HEK293 (cell line): Measurements from ENCODE around the gene SKP2.

Experiments used
- CTCF ChIA-PET: fragments of 350-600 bp; formaldehyde crosslinking; extraction: SDS; loops from one replicate; lab custom pipeline; 2021; ENCODE audit warnings: antibody characterized with exemption; lab: Yijun Ruan, JAX
- POLR2A ChIA-PET: fragments of 300-600 bp; formaldehyde crosslinking; extraction: SDS; loops from one replicate; lab custom pipeline; 2020; ENCODE audit warnings: antibody characterized with exemption, inconsistent platforms; lab: Yijun Ruan, JAX
- H3K27ac ChIP-seq: fragments of 200-500 bp; sonication (Bioruptor generic); 2 replicates; pipeline ENCODE4 v1.5.1; 2014; ENCODE audit warnings: low read depth, low read length, control low read depth, inconsistent platforms; ENCODE audit errors: extremely low read depth
- H3K36me3 ChIP-seq, 2 experiments: fragments of 200-500 bp in 1 of 2; sonication (Bioruptor generic) in 1 of 2; 1 replicate in 1 of 2; 2 replicates in 1 of 2; pipeline ENCODE4 v1.5.1; 2014 to 2017; ENCODE audit warnings: inconsistent platforms in 2 of 2, low read length in 2 of 2; ENCODE audit not compliant: control insufficient read depth in 2 of 2, insufficient read depth in 1 of 2
- H3K4me1 ChIP-seq: fragments of 200-500 bp; sonication (Bioruptor generic); 2 replicates; pipeline ENCODE4 v1.5.1; 2014; ENCODE audit warnings: mild to moderate bottlenecking, low read length, inconsistent platforms; ENCODE audit not compliant: control insufficient read depth, insufficient read depth
- H3K4me3 ChIP-seq: 2 replicates; pipeline ENCODE4 v1.5.1; 2011; ENCODE audit warnings: low read depth, mild to moderate bottlenecking, control low read depth, low read length, moderate library complexity
- H3K9me3 ChIP-seq: fragments of 200-500 bp; sonication (Bioruptor generic); 2 replicates; pipeline ENCODE4 v1.5.1; 2014; ENCODE audit warnings: low read depth, low read length, inconsistent platforms; ENCODE audit not compliant: control insufficient read depth, insufficient read depth
- ELK4 ChIP-seq: IDR thresholded peaks from 2 replicates; pipeline ENCODE4 v1.6.1; 2011; ENCODE audit warnings: mild to moderate bottlenecking, low read depth, low read length, borderline replicate concordance
- OVOL3 ChIP-seq: fragments of 450-650 bp; formaldehyde crosslinking; IDR thresholded peaks from 2 replicates; pipeline ENCODE4 v1.5.1; 2016; ENCODE audit warnings: missing biosample characterization, missing genetic modification characterization
- RBAK ChIP-seq: fragments of 450-650 bp; formaldehyde crosslinking; IDR thresholded peaks from 2 replicates; pipeline ENCODE4 v1.5.1; 2016; ENCODE audit warnings: missing biosample characterization, missing genetic modification characterization
- SCRT2 ChIP-seq: fragments of 450-650 bp; formaldehyde crosslinking; IDR thresholded peaks from 2 replicates; pipeline ENCODE4 v1.5.1; 2016; ENCODE audit warnings: missing biosample characterization, missing genetic modification characterization
- SETDB1 ChIP-seq: IDR thresholded peaks from one replicate; pipeline ENCODE4 v1.6.1; 2017; ENCODE audit warnings: mild to moderate bottlenecking, low read length, moderate library complexity, mixed read lengths; ENCODE audit not compliant: insufficient read length
- YY2 ChIP-seq: fragments of 450-650 bp; formaldehyde crosslinking; IDR thresholded peaks from 2 replicates; pipeline ENCODE4 v1.5.1; 2016; ENCODE audit warnings: missing biosample characterization, missing genetic modification characterization
- ZBTB1 ChIP-seq: fragments of 450-650 bp; formaldehyde crosslinking; IDR thresholded peaks from 2 replicates; pipeline ENCODE4 v1.5.1; 2016; ENCODE audit warnings: missing biosample characterization, missing genetic modification characterization
- ZBTB7A ChIP-seq: fragments of 450-650 bp; formaldehyde crosslinking; IDR thresholded peaks from 2 replicates; pipeline ENCODE4 v1.5.1; 2016; ENCODE audit warnings: low read depth, missing biosample characterization, missing genetic modification characterization
- ZFP41 ChIP-seq: fragments of 450-650 bp; formaldehyde crosslinking; IDR thresholded peaks from 2 replicates; pipeline ENCODE4 v1.5.1; 2016; ENCODE audit warnings: missing biosample characterization, missing genetic modification characterization, borderline replicate concordance
- ZNF155 ChIP-seq: fragments of 450-650 bp; formaldehyde crosslinking; IDR thresholded peaks from 2 replicates; pipeline ENCODE4 v1.5.1; 2016; ENCODE audit warnings: missing biosample characterization, missing genetic modification characterization
- ZNF341 ChIP-seq: fragments of 450-650 bp; formaldehyde crosslinking; IDR thresholded peaks from 2 replicates; pipeline ENCODE4; 2016; ENCODE audit warnings: low read depth, missing biosample characterization, missing genetic modification characterization
- ZNF362 ChIP-seq: fragments of 450-650 bp; formaldehyde crosslinking; IDR thresholded peaks from 2 replicates; pipeline ENCODE4 v1.5.1; 2016; ENCODE audit warnings: missing biosample characterization, missing genetic modification characterization
- ZNF426 ChIP-seq: fragments of 450-650 bp; formaldehyde crosslinking; IDR thresholded peaks from 2 replicates; pipeline ENCODE4 v1.5.1; 2017; ENCODE audit warnings: missing biosample characterization, missing genetic modification characterization, mild to moderate bottlenecking, inconsistent platforms, moderate library complexity
- ZNF501 ChIP-seq: fragments of 450-650 bp; formaldehyde crosslinking; IDR thresholded peaks from 2 replicates; pipeline ENCODE4 v1.5.1; 2016; ENCODE audit warnings: missing biosample characterization, missing genetic modification characterization
- ZNF548 ChIP-seq: fragments of 450-650 bp; formaldehyde crosslinking; IDR thresholded peaks from 2 replicates; pipeline ENCODE4 v1.5.1; 2016; ENCODE audit warnings: missing biosample characterization, missing genetic modification characterization
- ZNF561 ChIP-seq: fragments of 450-650 bp; IDR thresholded peaks from 2 replicates; pipeline ENCODE4 v1.5.1; 2018; ENCODE audit warnings: missing biosample characterization, missing genetic modification characterization, borderline replicate concordance
- ZNF571 ChIP-seq: fragments of 450-650 bp; formaldehyde crosslinking; IDR thresholded peaks from 2 replicates; pipeline ENCODE4 v1.5.0; 2017; ENCODE audit warnings: missing biosample characterization, missing genetic modification characterization
- ZNF645 ChIP-seq: fragments of 450-650 bp; formaldehyde crosslinking; IDR thresholded peaks from 2 replicates; pipeline ENCODE4; 2016; ENCODE audit warnings: missing biosample characterization, missing genetic modification characterization
- ZNF692 ChIP-seq: fragments of 450-650 bp; formaldehyde crosslinking; IDR thresholded peaks from 2 replicates; pipeline ENCODE4 v1.5.1; 2016; ENCODE audit warnings: missing biosample characterization, missing genetic modification characterization

The SKP2 gene

GRCh38 chr5:36178524-36178890, 26.6 kb downstream of the SKP2 start (continued):
- TF ChIP-seq ZNF501 (no peak), OVOL3 (tag by site-specific recombination) (no peak), ZNF692 (tag by site-specific recombination) (no peak), ELK4 (no peak), SETDB1 (no peak), ZNF561 (no peak), RBAK (tag by site-specific recombination) (no peak)
- TF ChIP-seq, all 188 proteins: peak for 0

GRCh38 chr5:36179950-36180349, 28.0 kb downstream of the SKP2 start:
- CTCF ChIA-PET: interaction anchor here (0.8 kb wide), 1 partner anchor 62 kb away, joined by 3 read pairs; the partner anchor contains the start of gene NADK2

GRCh38 chr5:36180556-36181350, 28.8 kb downstream of the SKP2 start:
- peaks cover 68 to 73% of the 10 kb centered on the region in 2 experiments for H3K36me3 ChIP-seq
- no peaks in the 10 kb centered on the region for H3K9me3 ChIP-seq
- no peaks in the 10 kb centered on the region for H3K4me1 ChIP-seq
- H3K27ac ChIP-seq: no peak overlapping the region
- CTCF ChIA-PET: interaction anchor here (0.8 kb wide), 1 partner anchor 61 kb away, joined by 3 read pairs; the partner anchor contains the start of gene NADK2
- POLR2A ChIA-PET: interaction anchor here (0.6 to 0.8 kb wide), 2 partner anchors 19 to 56 kb away, joined by 3 to 5 read pairs; no protein-coding TSS in a partner anchor
- 0 out of 2 replicates have a peak, but pooled peaks have one; percentile 10 for TF ChIP-seq ZNF341 (tag by site-specific recombination)
- no peak for TF ChIP-seq ZNF571
- H3K4me3 ChIP-seq: no peak overlapping the region

More at GRCh38 chr5:36179950-36180349, 28.0 kb downstream of the SKP2 start:
- no peak overlapping the region for H3K4me3 ChIP-seq
- POLR2A ChIA-PET: interaction anchor here (0.8 kb wide), 1 partner anchor 57 kb away, joined by 5 read pairs; no protein-coding TSS in a partner anchor
- H3K36me3 ChIP-seq: peaks cover 74 to 81% of the 10 kb centered on the region in 2 experiments
- H3K4me1 ChIP-seq: no peaks in the 10 kb centered on the region
- TF ChIP-seq ZBTB1 (tag by site-specific recombination) (no peak), ZNF426 (tag by site-specific recombination) (no peak), ZNF155 (tag by site-specific recombination) (no peak), SCRT2 (tag by site-specific recombination) (no peak), ZBTB7A (tag by site-specific recombination) (no peak), ZNF645 (tag by site-specific recombination) (no peak), ZNF548 (tag by site-specific recombination) (no peak), ZNF362 (tag by site-specific recombination) (no peak), ZFP41 (no peak), YY2 (tag by site-specific recombination) (no peak)
- H3K9me3 ChIP-seq: no peaks in the 10 kb centered on the region
- H3K27ac ChIP-seq: no peak overlapping the region
